Erythroblast (primary cell): ENCODE data around the gene TMEM86B.

ENCODE experiments used
- GATA1 ChIP-seq: IDR thresholded peaks from 2 replicates; pipeline ENCODE4 v1.6.1; 2011; ENCODE audit warnings: low read depth, mild to moderate bottlenecking, control low read depth, low read length, moderate library complexity
- POLR2A ChIP-seq: IDR thresholded peaks from 2 replicates; pipeline ENCODE4 v1.6.1; 2011; ENCODE audit warnings: mild to moderate bottlenecking, low read length

- TF ChIP-seq GATA1 (no peak), POLR2A (no peak)
Measured at GRCh38 chr19:55239004-55239403, 10.4 kb upstream of the TMEM86B start.
